Lower leg skin (tissue), 4 donors: ENCODE results near the gene MOXD1. TPM values are rescaled to one million over a fixed set of nuclear protein-coding genes. Genes with fewer than 3 reads are reported as not detected.
A peak's percentile ranks its signal among the peaks of the same experiment; 100 is the strongest.

Experiments used
- DNase-seq, 2 donors: peaks; one replicate each; pipeline ENCODE4 v3.0.0-alpha.2; 2019; ENCODE audit warnings: low spot score in 2 of 2
- H3K4me3 ChIP-seq: fragments of 200-600 bp; sonication (generic); 2 replicates; pipeline ENCODE4 v1.5.1; 2017; ENCODE audit warnings: mild to moderate bottlenecking, low read depth; ENCODE audit not compliant: poor library complexity, severe bottlenecking
- POLR2A ChIP-seq, 2 donors: fragments of 450-650 bp; IDR thresholded peaks; one replicate each; pipeline ENCODE4 v1.6.1; 2016 to 2017; ENCODE audit warnings: antibody characterized with exemption in 2 of 2, mild to moderate bottlenecking in 1 of 2, moderate library complexity in 1 of 2
- whole genome bisulfite sequencing, 2 donors: methylation state at CpG; one replicate each; pipeline ENCODE4 v1.1.5; 2018; 5-methylcytosine and 5-hydroxymethylcytosine counted together
- intact Hi-C: fragments of 100-400 bp; cut with DNase I; formaldehyde crosslinking; loops from one replicate; pipeline ENCODE4 v1.15.0; 2023; ENCODE audit warnings: low total_unique reads
- total RNA-seq, 4 donors: library from RNA; depleted of rRNA; stranded (reverse); fragments of >200 nt; gene quantifications; one replicate each; pipeline ENCODE4 v1.1.0, GENCODE V29; 2016
- TF ChIP-seq, protein P1 (sequence below), 3 donors: fragments of 450-650 bp; IDR thresholded peaks; one replicate each; pipeline ENCODE4 v1.5.1; 2016; ENCODE audit warnings: antibody characterized with exemption in 3 of 3, mild to moderate bottlenecking in 3 of 3, moderate library complexity in 2 of 3

MOXD1 gene
- total RNA-seq, 4 donors from 2014 or later, result 12.8 to 17.8 (median 13.9) TPM

DNA sequence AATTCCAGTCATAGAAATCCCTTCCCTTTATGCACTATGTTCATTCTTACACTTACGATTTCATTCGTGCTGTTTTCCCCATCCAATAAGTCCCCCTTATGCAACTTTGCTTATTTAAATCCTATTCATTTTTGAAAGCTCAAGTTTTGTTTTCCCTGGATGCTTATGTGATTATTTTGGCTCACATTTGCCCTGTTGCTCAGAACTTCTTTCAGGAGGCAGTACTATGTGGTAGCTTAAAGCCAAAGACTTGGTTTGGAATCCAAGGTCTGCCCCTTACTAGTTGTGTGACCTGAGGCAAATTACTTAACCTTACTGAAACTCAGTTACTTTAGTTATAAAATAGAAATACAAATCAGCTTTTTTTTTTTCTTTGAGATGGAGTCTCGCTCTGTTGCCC lies 59.6 kb downstream of the MOXD1 start:
- no peak for TF ChIP-seq POLR2A (IDR thresholded peaks at IDR 0.05)
- TF ChIP-seq, protein P1, sequence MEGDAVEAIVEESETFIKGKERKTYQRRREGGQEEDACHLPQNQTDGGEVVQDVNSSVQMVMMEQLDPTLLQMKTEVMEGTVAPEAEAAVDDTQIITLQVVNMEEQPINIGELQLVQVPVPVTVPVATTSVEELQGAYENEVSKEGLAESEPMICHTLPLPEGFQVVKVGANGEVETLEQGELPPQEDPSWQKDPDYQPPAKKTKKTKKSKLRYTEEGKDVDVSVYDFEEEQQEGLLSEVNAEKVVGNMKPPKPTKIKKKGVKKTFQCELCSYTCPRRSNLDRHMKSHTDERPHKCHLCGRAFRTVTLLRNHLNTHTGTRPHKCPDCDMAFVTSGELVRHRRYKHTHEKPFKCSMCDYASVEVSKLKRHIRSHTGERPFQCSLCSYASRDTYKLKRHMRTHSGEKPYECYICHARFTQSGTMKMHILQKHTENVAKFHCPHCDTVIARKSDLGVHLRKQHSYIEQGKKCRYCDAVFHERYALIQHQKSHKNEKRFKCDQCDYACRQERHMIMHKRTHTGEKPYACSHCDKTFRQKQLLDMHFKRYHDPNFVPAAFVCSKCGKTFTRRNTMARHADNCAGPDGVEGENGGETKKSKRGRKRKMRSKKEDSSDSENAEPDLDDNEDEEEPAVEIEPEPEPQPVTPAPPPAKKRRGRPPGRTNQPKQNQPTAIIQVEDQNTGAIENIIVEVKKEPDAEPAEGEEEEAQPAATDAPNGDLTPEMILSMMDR (IDR thresholded peaks at IDR 0.05), result no peak
- 83 to 94% methylated on average over 3 of the region's 3 CpGs for WGBS, 2 donors
- intact Hi-C loops, result no loop called here
- H3K4me3 ChIP-seq, result no peak overlapping the region
- DNase-seq, result no peak

DNA sequence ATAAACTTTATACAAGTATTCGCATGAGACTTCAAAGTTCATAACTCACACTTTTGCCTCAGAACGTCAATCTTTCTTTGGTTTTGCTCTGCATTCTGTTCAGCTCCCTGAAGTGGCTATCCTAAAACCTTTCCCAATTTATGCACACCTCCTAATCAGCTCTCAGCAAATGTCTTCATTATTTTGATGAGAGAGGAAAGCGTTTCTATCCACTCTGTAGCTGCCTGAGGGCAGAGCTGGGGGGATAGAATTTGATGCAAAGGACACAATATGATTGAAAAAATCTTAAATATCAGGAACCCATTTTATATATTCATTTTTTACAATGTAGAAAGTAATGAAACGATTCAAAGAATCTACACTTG lies 66.8 kb downstream of the MOXD1 start:
- intact Hi-C loops, result no loop called here
- DNase-seq, result no peak
- 43 to 44% methylated on average over 4 of the region's 4 CpGs for WGBS, 2 donors
- no peak overlapping the region for H3K4me3 ChIP-seq
- TF ChIP-seq POLR2A (IDR thresholded peaks at IDR 0.05), result no peak
- TF ChIP-seq, protein P1 (IDR thresholded peaks at IDR 0.05), result no peak

DNA sequence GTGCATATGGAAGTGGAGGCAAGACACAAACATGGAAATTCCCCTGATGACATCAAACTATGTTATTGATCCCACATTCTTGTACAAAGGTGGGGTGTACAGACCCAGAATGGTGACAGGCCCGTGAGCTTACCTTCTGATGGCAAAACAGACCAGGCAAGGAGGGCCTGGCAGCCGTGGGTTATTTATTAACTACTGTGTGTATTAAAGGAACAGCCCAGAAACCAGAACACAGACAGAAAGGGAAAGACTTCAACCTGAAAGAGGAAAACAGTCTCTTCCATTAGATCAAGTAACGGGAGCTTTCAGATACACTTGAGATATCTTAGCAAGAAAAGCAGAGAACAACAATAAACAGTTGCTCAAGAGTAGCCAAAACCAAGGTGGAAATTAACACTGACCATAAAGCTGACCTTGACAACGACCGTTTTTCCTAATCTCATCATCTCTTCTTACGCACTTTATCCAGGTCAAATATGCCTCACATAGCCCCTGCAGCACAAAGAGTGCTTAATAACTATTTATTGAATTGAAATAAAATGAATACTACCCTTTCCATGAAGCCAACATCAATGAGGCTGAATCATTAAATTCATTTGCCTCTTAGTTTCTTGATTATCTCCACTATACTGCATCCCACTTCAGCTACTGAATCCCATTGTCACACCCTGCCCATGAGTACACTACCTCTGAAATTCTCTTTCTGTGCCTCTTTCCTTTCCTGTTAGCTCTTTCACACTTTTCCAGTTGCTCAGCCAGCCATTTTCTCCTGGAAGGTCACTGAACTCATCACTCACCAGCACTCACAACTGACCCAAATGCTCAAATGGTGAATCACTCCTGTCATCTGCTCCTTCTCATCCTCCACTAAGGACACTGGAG lies 67.4 kb downstream of the MOXD1 start:
- DNase-seq, result peak in 1 of 2 donors; percentile 41
- no peak overlapping the region for H3K4me3 ChIP-seq
- intact Hi-C loops, result no loop called here
- WGBS, 2 donors, result 69 to 73% methylated on average over 6 of the region's 6 CpGs
- TF ChIP-seq POLR2A (IDR thresholded peaks at IDR 0.05), result no peak
- TF ChIP-seq, protein P1 (IDR thresholded peaks at IDR 0.05), result no peak

DNA sequence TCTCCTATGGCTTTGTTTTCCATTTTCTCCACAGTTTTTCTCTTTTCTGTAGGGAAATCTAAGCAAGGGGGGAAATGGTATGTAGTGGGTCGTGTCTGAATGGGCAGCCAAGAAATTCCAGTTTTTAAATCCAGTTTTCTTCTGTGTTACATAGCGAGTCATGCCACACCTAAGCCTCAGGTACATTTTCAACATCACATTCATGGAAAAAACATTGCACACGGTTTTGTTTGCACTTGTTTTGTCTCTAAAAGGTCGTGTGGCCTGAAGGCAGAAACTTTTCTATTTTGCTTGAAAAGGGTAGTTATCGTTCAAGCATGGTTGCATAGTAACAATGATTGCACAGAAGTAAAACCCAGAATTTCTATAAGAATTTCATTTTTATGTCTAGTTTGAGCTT lies 70.5 kb downstream of the MOXD1 start:
- intact Hi-C loops, result no loop called here
- TF ChIP-seq, protein P1 (IDR thresholded peaks at IDR 0.05), result no peak
- TF ChIP-seq POLR2A (IDR thresholded peaks at IDR 0.05), result no peak
- 48 to 49% methylated on average over 5 of the region's 5 CpGs for WGBS, 2 donors
- H3K4me3 ChIP-seq, result no peak overlapping the region
- DNase-seq, result no peak

DNA sequence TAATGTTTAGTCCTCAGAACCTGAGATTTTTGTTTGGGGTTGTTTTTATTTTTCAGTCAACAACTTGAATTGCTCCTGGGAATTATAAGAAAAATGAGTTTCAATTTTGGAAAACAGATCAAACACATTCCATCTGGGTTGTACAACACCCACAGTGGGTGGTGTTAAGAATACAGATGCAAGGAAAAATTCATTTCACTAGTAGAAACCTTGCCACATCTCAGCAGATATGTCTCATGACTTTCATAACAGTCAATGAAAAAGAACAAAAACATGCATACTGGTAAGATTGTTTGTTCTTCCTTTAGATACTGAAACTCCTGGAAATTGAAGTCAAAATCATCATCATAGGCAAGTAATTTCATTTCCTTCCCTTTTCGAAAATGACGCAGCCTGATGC lies 78.9 kb downstream of the MOXD1 start:
- TF ChIP-seq, protein P1 (IDR thresholded peaks at IDR 0.05), result no peak
- no peak for TF ChIP-seq POLR2A (IDR thresholded peaks at IDR 0.05)
- no peak for DNase-seq
- intact Hi-C loops, result no loop called here
- H3K4me3 ChIP-seq, result no peak overlapping the region
- WGBS, 2 donors, result 51 to 62% methylated on average over 2 of the region's 2 CpGs

DNA sequence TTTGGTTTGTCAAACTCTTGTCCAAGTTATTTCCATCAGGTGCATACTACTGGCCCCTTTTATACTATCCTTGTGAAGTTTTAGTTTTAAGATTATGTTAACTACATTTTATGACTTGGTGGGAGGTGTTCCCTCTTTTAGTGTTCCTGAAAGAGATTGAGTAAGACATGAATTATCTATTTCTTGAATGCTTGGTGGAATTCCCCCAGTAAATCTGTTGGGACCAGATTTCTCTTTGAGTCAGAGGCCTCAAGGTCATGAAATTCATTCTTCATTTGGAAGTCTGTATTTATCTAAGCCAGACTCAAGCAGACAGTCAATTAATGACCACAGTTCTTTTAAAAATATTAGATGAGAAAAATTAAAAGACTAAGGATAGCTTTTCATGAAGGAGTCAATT lies 81.3 kb downstream of the MOXD1 start:
- DNase-seq, result no peak
- no peak for TF ChIP-seq POLR2A (IDR thresholded peaks at IDR 0.05)
- TF ChIP-seq, protein P1 (IDR thresholded peaks at IDR 0.05), result no peak
- intact Hi-C loops, result no loop called here
- no peak overlapping the region for H3K4me3 ChIP-seq
